H1 (cell line): Measurements from ENCODE around the gene TSPOAP1. TPM values are rescaled to one million over a fixed set of nuclear protein-coding genes. Genes with fewer than 3 reads are reported as not detected.

Experiments used
- CTCF ChIA-PET: fragments of 300-600 bp; sonication (Branson Sonifier 250); formaldehyde crosslinking; loops from one replicate; lab custom pipeline; 2021; ENCODE audit not compliant: partially characterized antibody; lab: Charles Lee
- POLR2A ChIA-PET: fragments of 300-600 bp; sonication (Branson Sonifier 250); formaldehyde crosslinking; loops from one replicate; lab custom pipeline; 2021; ENCODE audit warnings: inconsistent platforms; ENCODE audit not compliant: partially characterized antibody; lab: Charles Lee
- DNase-seq, 2 experiments: peaks; one replicate each; pipeline versions ENCODE4 v3.0.0 to v3.0.0-alpha.2; 2010 to 2022; ENCODE audit warnings: low spot score in 2 of 2, low read depth in 1 of 2, mixed read lengths in 1 of 2
- FAIRE-seq: peaks from 2 replicates; lab custom pipeline; 2011; peaks lifted over from hg19 to GRCh38; lab: Jason Lieb, UNC
- H2AFZ ChIP-seq: 2 replicates; pipeline ENCODE4 v1.8.1; 2012; ENCODE audit warnings: low read length, inconsistent platforms
- H2AK5ac ChIP-seq: 2 replicates; pipeline ENCODE4 v1.6.1; 2013; ENCODE audit warnings: low read depth, low read length
- H2BK120ac ChIP-seq: replicated peaks from 2 replicates; pipeline ENCODE3; 2013; ENCODE audit warnings: low read depth, low read length, inconsistent platforms
- H2BK12ac ChIP-seq: 2 replicates; pipeline ENCODE4 v1.6.1; 2013; ENCODE audit warnings: low read depth, low read length
- H2BK15ac ChIP-seq: 2 replicates; pipeline ENCODE4 v1.6.1; 2013; ENCODE audit warnings: low read length
- H2BK20ac ChIP-seq: 2 replicates; pipeline ENCODE4 v1.6.1; 2013; ENCODE audit warnings: low read length
- H2BK5ac ChIP-seq: 2 replicates; pipeline ENCODE4 v1.6.1; 2013; ENCODE audit warnings: low read depth, low read length
- H3K14ac ChIP-seq: 2 replicates; pipeline ENCODE4 v1.6.1; 2013; ENCODE audit warnings: inconsistent platforms; ENCODE audit not compliant: insufficient read length
- H3K18ac ChIP-seq: 2 replicates; pipeline ENCODE4 v1.6.1; 2013; ENCODE audit warnings: low read length; ENCODE audit errors: extremely low read depth
- H3K23ac ChIP-seq: 2 replicates; pipeline ENCODE4 v1.6.1; 2013; ENCODE audit warnings: inconsistent platforms; ENCODE audit not compliant: insufficient read length
- H3K23me2 ChIP-seq: 2 replicates; pipeline ENCODE4 v1.6.1; 2013; ENCODE audit warnings: low read depth, low read length
- H3K27ac ChIP-seq: 2 replicates; pipeline ENCODE4 v1.6.1; 2011; ENCODE audit warnings: low read depth, low read length, inconsistent platforms
- H3K27me3 ChIP-seq, 4 experiments: replicated peaks in 1 of 4; 1 replicate in 1 of 4; 2 replicates in 3 of 4; pipeline versions ENCODE4 v1.6.1 to v1.8.1; 2011 to 2013; ENCODE audit warnings: low read length in 3 of 4, mild to moderate bottlenecking in 3 of 4, inconsistent platforms in 2 of 4, mixed read lengths in 2 of 4, moderate library complexity in 1 of 4; ENCODE audit not compliant: control insufficient read depth in 3 of 4, insufficient read depth in 3 of 4; ENCODE audit errors: extremely low read depth in 1 of 4
- H3K36me3 ChIP-seq, 4 experiments: 2 replicates each; pipeline versions ENCODE4 v1.6.1 to v1.8.1; 2011 to 2013; ENCODE audit warnings: mild to moderate bottlenecking in 4 of 4, low read length in 3 of 4, moderate library complexity in 2 of 4, control low read depth in 1 of 4, inconsistent platforms in 1 of 4; ENCODE audit not compliant: insufficient read depth in 4 of 4, control insufficient read depth in 2 of 4
- H3K4ac ChIP-seq: replicated peaks from 2 replicates; pipeline ENCODE3; 2013; ENCODE audit warnings: low read length, low read depth, mixed read lengths, inconsistent platforms; ENCODE audit not compliant: insufficient read length
- H3K4me1 ChIP-seq, 4 experiments: replicated peaks in 1 of 4; 1 replicate in 1 of 4; 2 replicates in 3 of 4; pipeline versions ENCODE4 v1.6.1 to v1.8.1; 2011 to 2013; ENCODE audit warnings: low read length in 3 of 4, inconsistent platforms in 2 of 4, mixed read lengths in 1 of 4; ENCODE audit not compliant: insufficient read depth in 4 of 4, control insufficient read depth in 3 of 4
- H3K4me2 ChIP-seq, 2 experiments: 2 replicates each; pipeline versions ENCODE4 v1.6.1 to v1.8.1; 2011 to 2013; ENCODE audit warnings: low read depth in 2 of 2, low read length in 2 of 2, control low read depth in 1 of 2, inconsistent platforms in 1 of 2, mild to moderate bottlenecking in 1 of 2; ENCODE audit not compliant: insufficient read depth in 1 of 2
- H3K4me3 ChIP-seq, 4 experiments: fragments of 200-600, 300-600 bp in 1 of 4; sonication (generic), shearing (Covaris generic), sonication (Bioruptor Twin) in 1 of 4; 2 replicates each; pipeline versions ENCODE4 v1.5.1 to v1.8.1; 2011 to 2016; ENCODE audit warnings: low read length in 4 of 4, low read depth in 3 of 4, control low read depth in 2 of 4, inconsistent platforms in 2 of 4, mild to moderate bottlenecking in 2 of 4, mixed read lengths in 1 of 4, moderate library complexity in 1 of 4; ENCODE audit not compliant: insufficient read depth in 2 of 4; ENCODE audit errors: extremely low read depth in 1 of 4
- H3K56ac ChIP-seq: replicated peaks from 2 replicates; pipeline ENCODE3; 2013; ENCODE audit warnings: low read depth, mild to moderate bottlenecking, mixed read lengths, low read length, inconsistent platforms; ENCODE audit not compliant: insufficient read length
- H3K79me1 ChIP-seq: 2 replicates; pipeline ENCODE4 v1.6.1; 2013; ENCODE audit warnings: low read depth, low read length, control low read depth
- H3K79me2 ChIP-seq, 2 experiments: 2 replicates each; pipeline versions ENCODE4 v1.6.1 to v1.8.1; 2012 to 2013; ENCODE audit warnings: low read length in 2 of 2, mild to moderate bottlenecking in 2 of 2, inconsistent platforms in 1 of 2; ENCODE audit not compliant: insufficient read depth in 2 of 2, control insufficient read depth in 1 of 2
- H3K9ac ChIP-seq, 4 experiments: replicated peaks in 1 of 4; 1 replicate in 1 of 4; 2 replicates in 3 of 4; pipeline versions ENCODE4 v1.6.1 to v1.8.1; 2011 to 2013; ENCODE audit warnings: low read depth in 3 of 4, low read length in 3 of 4, control low read depth in 2 of 4, mild to moderate bottlenecking in 2 of 4, moderate library complexity in 2 of 4, inconsistent platforms in 1 of 4; ENCODE audit errors: extremely low read depth in 1 of 4
- H3K9me3 ChIP-seq, 2 experiments: 2 replicates each; pipeline versions ENCODE4 v1.6.1 to v1.8.1; 2012 to 2013; ENCODE audit warnings: mild to moderate bottlenecking in 2 of 2, moderate library complexity in 2 of 2, control low read depth in 1 of 2, inconsistent platforms in 1 of 2, low read depth in 1 of 2, low read length in 1 of 2, mixed read lengths in 1 of 2; ENCODE audit not compliant: insufficient read depth in 2 of 2
- H4K20me1 ChIP-seq, 2 experiments: replicated peaks in 1 of 2; 2 replicates each; pipeline versions ENCODE3 to v1.8.1; 2011 to 2013; ENCODE audit warnings: inconsistent platforms in 2 of 2, low read length in 2 of 2, mild to moderate bottlenecking in 1 of 2; ENCODE audit not compliant: insufficient read depth in 2 of 2, control insufficient read depth in 1 of 2
- H4K5ac ChIP-seq: 2 replicates; pipeline ENCODE4 v1.6.1; 2013; ENCODE audit warnings: low read length, low read depth, mixed read lengths, inconsistent platforms; ENCODE audit not compliant: insufficient read length
- H4K8ac ChIP-seq: 2 replicates; pipeline ENCODE4 v1.8.0; 2013; ENCODE audit warnings: mild to moderate bottlenecking, moderate library complexity, low read length, inconsistent platforms; ENCODE audit not compliant: insufficient read depth; ENCODE audit errors: extremely low read depth
- H4K91ac ChIP-seq: replicated peaks from 2 replicates; pipeline ENCODE3; 2013; ENCODE audit warnings: low read length, mixed read lengths, inconsistent platforms; ENCODE audit not compliant: insufficient read length
- BCL11A ChIP-seq, 2 experiments: IDR thresholded peaks; one replicate each; pipeline ENCODE4 v1.6.1; 2011; ENCODE audit warnings: low read depth in 2 of 2, low read length in 2 of 2, mild to moderate bottlenecking in 2 of 2
- CBX8 ChIP-seq: fragments of 300-800, 300-1000 bp; sonication (generic); IDR thresholded peaks from 2 replicates; pipeline ENCODE4 v1.7.1; 2016; ENCODE audit warnings: low read depth, low read length, borderline replicate concordance
- CREB1 ChIP-seq: IDR thresholded peaks from 2 replicates; pipeline ENCODE4 v1.6.1; 2012; ENCODE audit warnings: inconsistent platforms
- GTF2F1 ChIP-seq: IDR thresholded peaks from 2 replicates; pipeline ENCODE4 v1.6.1; 2012; ENCODE audit warnings: low read depth, low read length, improper control_type of control experiment, borderline replicate concordance
- HDAC6 ChIP-seq: IDR thresholded peaks from one replicate; pipeline ENCODE4 v1.7.1; 2012; ENCODE audit warnings: low read depth, mild to moderate bottlenecking, inconsistent platforms, low read length, moderate library complexity
- KDM4A ChIP-seq: IDR thresholded peaks from one replicate; pipeline ENCODE4 v1.7.1; 2012; ENCODE audit warnings: low read depth, mild to moderate bottlenecking, moderate library complexity, low read length, inconsistent platforms; ENCODE audit not compliant: severe bottlenecking
- RAD21 ChIP-seq, 2 experiments: IDR thresholded peaks in 1 of 2; conservative IDR thresholded peaks in 1 of 2; 2 replicates each; pipeline ENCODE4 v1.6.1; 2011; ENCODE audit warnings: low read depth in 2 of 2, low read length in 2 of 2, improper control_type of control experiment in 1 of 2, inconsistent platforms in 1 of 2, mild to moderate bottlenecking in 1 of 2, moderate library complexity in 1 of 2
- SUZ12 ChIP-seq: fragments of 200-600 bp; sonication (generic); IDR thresholded peaks from 2 replicates; pipeline ENCODE4 v1.6.1; 2012; ENCODE audit warnings: mild to moderate bottlenecking, inconsistent platforms, low read length, moderate library complexity, mixed read lengths
- TBP ChIP-seq: IDR thresholded peaks from 2 replicates; pipeline ENCODE4 v1.6.1; 2011; ENCODE audit warnings: low read depth, low read length, improper control_type of control experiment
- TCF12 ChIP-seq: IDR thresholded peaks from 2 replicates; pipeline ENCODE4 v1.6.1; 2011; ENCODE audit warnings: low read depth, mild to moderate bottlenecking, low read length
- WGBS, 2 experiments: shearing (Covaris generic) in 1 of 2; methylation state at CpG; one replicate each; pipeline versions ENCODE4 v1.1.6 to v1.1.7; 2013 to 2015; ENCODE audit warnings: low lambda C conversion rate in 2 of 2, mixed read lengths in 2 of 2, inconsistent platforms in 1 of 2, low coverage in 1 of 2, missing lambda C conversion rate in 1 of 2; ENCODE audit not compliant: insufficient replicate concordance in 2 of 2, insufficient coverage in 1 of 2, insufficient read length in 1 of 2; ENCODE audit errors: extremely low coverage in 1 of 2, missing lambda C conversion rate in 1 of 2; 5-methylcytosine and 5-hydroxymethylcytosine counted together
- polyA plus RNA-seq, 7 experiments: library from polyadenylated mRNA; depleted of rRNA in 3 of 7; stranded (reverse) in 5 of 7; unstranded in 2 of 7; fragments of >200 nt in 5 of 7; fragments of 200-250 nt in 2 of 7; gene quantifications; 1 replicate in 5 of 7; 2 replicates in 1 of 7; 4 replicates in 1 of 7; pipeline versions ENCODE4 v1.2.1 to v1.2.3, GENCODE V29; 2011 to 2013; ENCODE audit warnings: missing spikeins in 2 of 7, mixed read lengths in 2 of 7
- total RNA-seq: library from RNA; stranded (reverse); fragmentation: NEBNext Ultra II Directional; extraction: Animal tissue kit (Norgen Biotek cat#: 25700); gene quantifications from 2 replicates; pipeline ENCODE4 v1.2.1, GENCODE V29; 2021
- TF ChIP-seq, protein P1 (sequence below): IDR thresholded peaks from 2 replicates; pipeline ENCODE4 v1.6.1; 2011; ENCODE audit warnings: low read length, improper control_type of control experiment

Gene TSPOAP1
- total and polyA plus RNA-seq, 2 of the 8 experiments (the other 6 are each of a cell fraction or from before 2014, with no cell fraction given), result 7.6 to 9.2 TPM

DNA sequence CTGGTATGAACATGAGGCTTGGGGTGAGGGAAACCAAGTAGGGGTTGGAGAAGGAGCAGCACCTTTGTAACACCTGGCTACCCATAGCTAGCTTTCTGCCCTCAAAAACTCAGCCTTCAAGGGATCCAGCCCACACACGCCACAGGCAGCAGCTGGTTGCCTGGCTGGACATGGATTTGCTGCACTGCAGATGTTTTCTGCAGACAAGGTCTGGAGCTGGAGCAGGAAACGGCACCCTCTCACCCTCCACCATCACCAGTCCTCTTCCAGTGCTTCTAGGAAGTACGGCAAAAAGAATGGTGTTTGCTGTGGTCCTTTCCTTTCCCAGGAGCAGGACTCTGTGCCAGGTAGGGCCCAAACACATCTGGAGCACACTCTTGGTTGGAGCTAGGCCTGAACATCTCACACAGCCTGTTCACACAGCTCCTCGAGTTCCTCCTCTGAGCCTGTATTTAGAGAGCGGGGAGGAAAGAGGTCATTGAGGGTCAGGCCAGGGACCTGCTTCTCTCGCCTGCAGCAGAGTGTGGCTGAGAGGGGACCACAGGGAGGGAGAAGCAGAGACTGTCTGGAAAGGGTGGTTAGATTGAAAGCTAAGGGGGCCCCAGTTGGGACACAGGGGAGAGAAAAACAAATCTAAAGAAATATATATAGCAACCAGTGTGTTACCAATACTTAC, 26.1 kb upstream of the TSPOAP1 start:
- H4K91ac ChIP-seq, result peak overlapping the region; percentile 48
- H3K23me2 ChIP-seq, result peaks cover 8% of the 10 kb centered on the region; the same call in 1 of the 2 replicates
- peaks cover 0 to 2% (median 0%) of the 10 kb centered on the region in 4 experiments; a peak in 1 of 7 replicates for H3K4me1 ChIP-seq
- ChIA-PET POLR2A (interaction anchor here (1.5 to 7.9 kb wide), 3 partner anchors 10 to 15 kb away, joined by 4 to 149 read pairs (median 30); no protein-coding TSS in a partner anchor), CTCF (interaction anchor here (0.7 to 5.8 kb wide), 18 partner anchors 8 to 166 kb away, joined by 3 to 32 read pairs (median 4); partner anchors contain the start of gene RNF43)
- H2BK12ac ChIP-seq, result peak overlapping the region; percentile 84
- H2BK20ac ChIP-seq, result peak overlapping the region; percentile 41; the same call in 1 of the 2 replicates
- H3K79me2 ChIP-seq, result peaks cover 0 to 13% of the 10 kb centered on the region in 2 experiments; a peak in 2 of 4 replicates
- H2BK5ac ChIP-seq, result peak overlapping the region; percentile 71
- H3K14ac ChIP-seq, result no peak overlapping the region
- H4K5ac ChIP-seq, result no peak overlapping the region
- H2BK15ac ChIP-seq, result peak overlapping the region; percentile 93; the same call in 1 of the 2 replicates
- H4K8ac ChIP-seq, result no peak overlapping the region
- no peaks in the 10 kb centered on the region for H3K79me1 ChIP-seq
- H3K27ac ChIP-seq, result no peak overlapping the region
- no peak overlapping the region for H3K18ac ChIP-seq
- H2AK5ac ChIP-seq, result no peak overlapping the region
- H2AFZ ChIP-seq, result no peak overlapping the region
- no peak overlapping the region for H3K4me3 ChIP-seq
- peaks cover under 1 to 5% (median 2%) of the 10 kb centered on the region in 4 experiments; a peak in 5 of 8 replicates for H3K36me3 ChIP-seq
- no peak overlapping the region for H3K56ac ChIP-seq
- no peak overlapping the region for H2BK120ac ChIP-seq
- 89% methylated on average over 6 of the region's 6 CpGs; no CpG with 5 or more reads in 1 of the 2 experiments for WGBS, 2 experiments
- H3K9ac ChIP-seq, result no peak overlapping the region
- FAIRE-seq, result no peak
- DNase-seq, result no peak
- H3K4me2 ChIP-seq, result no peak overlapping the region
- no peak overlapping the region for H3K23ac ChIP-seq
- H3K9me3 ChIP-seq, result no peaks in the 10 kb centered on the region
- H4K20me1 ChIP-seq, result peaks cover 0 to 2% of the 10 kb centered on the region in 2 experiments
- no peaks in the 10 kb centered on the region for H3K27me3 ChIP-seq
- no peak overlapping the region for H3K4ac ChIP-seq
- TF ChIP-seq CBX8, result no peak
- TF ChIP-seq, protein P1, sequence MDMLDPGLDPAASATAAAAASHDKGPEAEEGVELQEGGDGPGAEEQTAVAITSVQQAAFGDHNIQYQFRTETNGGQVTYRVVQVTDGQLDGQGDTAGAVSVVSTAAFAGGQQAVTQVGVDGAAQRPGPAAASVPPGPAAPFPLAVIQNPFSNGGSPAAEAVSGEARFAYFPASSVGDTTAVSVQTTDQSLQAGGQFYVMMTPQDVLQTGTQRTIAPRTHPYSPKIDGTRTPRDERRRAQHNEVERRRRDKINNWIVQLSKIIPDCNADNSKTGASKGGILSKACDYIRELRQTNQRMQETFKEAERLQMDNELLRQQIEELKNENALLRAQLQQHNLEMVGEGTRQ, result no peak
- TF ChIP-seq BCL11A (IDR thresholded peaks at IDR 0.05; ENCODE audit: low read depth in 2 of 2, low read length in 2 of 2), result no peak
- TF ChIP-seq HDAC6, result no peak
- no peak for TF ChIP-seq RAD21 (IDR thresholded peaks at IDR 0.05 in 1 of 2, conservative IDR thresholded peaks at IDR 0.05 in 1 of 2; ENCODE audit: low read depth in 2 of 2, low read length in 2 of 2)
- TF ChIP-seq CREB1, result no peak
- no peak for TF ChIP-seq GTF2F1
- no peak for TF ChIP-seq TBP
- no peak for TF ChIP-seq KDM4A
- no peak for TF ChIP-seq SUZ12
- no peak for TF ChIP-seq TCF12
